A549 treated with AZD9567 at 1 μM for 4 hours (cell line): Measurements from ENCODE around the gene TLNRD1. TPM values are rescaled to one million over a fixed set of nuclear protein-coding genes. Genes with fewer than 3 reads are reported as not detected.

ENCODE experiments used
- total RNA-seq: library from RNA; stranded (reverse); fragments of 200-300 nt; extraction: Qiagen RNA extraction; gene quantifications from 5 replicates; pipeline ENCODE4 v1.2.3, GENCODE V29; 2022; ENCODE audit not compliant: insufficient read depth

Gene TLNRD1
- total RNA-seq = 8.6 to 19.5 TPM (median 19.1 TPM) in 5 replicates

GRCh38 chr15:81000624-81001151 lies at the start of gene TLNRD1:
TLNRD1 (plus strand) TSS chr15:81000923; CDS start chr15:81002272, 1,349 bp downstream.

GRCh38 chr15:80989518-80990478 lies 10.9 kb upstream of the TLNRD1 start, which contains the start of gene MESD:
MESD (minus strand) TSS chr15:80989819; CDS start chr15:80989791, 28 bp downstream.

Other genes starting within 250 kb of the TLNRD1 start
- gene CEMIP, start 221.6 kb upstream of the TLNRD1 start, total RNA-seq = 0.79 to 1.1 TPM (median 0.89 TPM) in 4 of 5 replicates, not detected in the other
- 36.4 to 39.1 TPM (median 38.6 TPM) in 5 replicates for gene MESD, start 11.1 kb upstream of the TLNRD1 start, total RNA-seq
- not detected in 5 replicates for gene CFAP161, start 133.3 kb downstream of the TLNRD1 start, total RNA-seq
- 0.07 to 0.26 TPM (median 0.23 TPM) in 4 of 5 replicates, not detected in the other for gene IL16, start 196.0 kb downstream of the TLNRD1 start, total RNA-seq